Measurements from ENCODE around the gene DDIAS. TPM values are rescaled to one million over a fixed set of nuclear protein-coding genes. Genes with fewer than 3 reads are reported as not detected.

The DDIAS gene
- total RNA-seq, 1 donor = 5.6 TPM

GRCh38 chr11:82898241-82898640 is 3.3 kb upstream of the DDIAS start:
- TF ChIP-seq CTCF (IDR thresholded peaks at IDR 0.05; ENCODE audit: insufficient read depth, low read depth, low read length) = no peak
- no peak overlapping the region for H3K4me3 ChIP-seq (ENCODE audit: low read depth, low read length)
- no peak for DNase-seq (ENCODE audit: low read depth)

DNA sequence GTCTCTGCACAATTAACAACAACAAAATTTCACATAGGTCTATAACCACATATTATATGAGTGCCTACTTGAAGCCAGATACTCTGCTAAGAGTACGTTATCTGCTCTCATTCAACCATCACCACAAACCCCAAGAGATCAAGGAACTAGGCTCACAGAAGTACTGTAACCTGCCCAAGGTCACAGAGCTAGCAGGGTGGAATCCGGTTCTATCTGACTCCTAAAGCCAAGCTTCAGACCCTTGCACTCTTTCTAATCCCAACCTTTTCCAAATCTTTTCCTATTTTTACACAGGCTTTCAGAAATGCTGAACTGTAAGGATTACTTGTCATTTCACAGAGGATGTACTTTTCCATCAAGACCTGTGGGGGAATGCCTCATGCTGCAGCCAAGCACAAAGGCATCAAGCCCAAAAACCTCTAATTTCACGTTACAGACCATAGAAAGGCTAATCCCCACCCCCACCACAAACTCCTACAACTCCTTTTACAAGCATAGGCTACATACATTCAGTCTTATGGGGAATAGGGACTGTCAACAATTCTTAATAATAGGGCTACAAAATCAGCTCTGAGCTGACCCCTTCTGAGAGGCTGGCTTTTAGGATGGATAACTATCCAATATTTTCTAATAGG is 2.2 kb upstream of the DDIAS start:
- peak overlapping the region; percentile 75 for H3K4me3 ChIP-seq (ENCODE audit: low read depth, low read length)
- TF ChIP-seq CTCF (IDR thresholded peaks at IDR 0.05; ENCODE audit: insufficient read depth, low read depth, low read length) = no peak
- no peak for DNase-seq (ENCODE audit: low read depth)

GRCh38 chr11:82899957-82900276 is 1.6 kb upstream of the DDIAS start:
- peak overlapping the region; percentile 75 for H3K4me3 ChIP-seq (ENCODE audit: low read depth, low read length)
- TF ChIP-seq CTCF (IDR thresholded peaks at IDR 0.05; ENCODE audit: insufficient read depth, low read depth, low read length) = no peak
- no peak for DNase-seq (ENCODE audit: low read depth)

- no peak for TF ChIP-seq CTCF (IDR thresholded peaks at IDR 0.05; ENCODE audit: insufficient read depth, low read depth, low read length)
- peak; percentile 88 for DNase-seq (ENCODE audit: low read depth)
- H3K4me3 ChIP-seq (ENCODE audit: low read depth, low read length) = peak within 1 kb of the TSS; percentile 75
These were observed 1.0 kb upstream of the DDIAS start, which contains the start of gene PRCP for GRCh38 chr11:82900277-82901164. Gene PRCP, minus strand, starts transcription at chr11:82900430. Its CDS starts 28 bp downstream, at chr11:82900402.

GRCh38 chr11:82901922-82902485 is 468 bp downstream of the DDIAS start:
- peak overlapping the region; percentile 75 for H3K4me3 ChIP-seq (ENCODE audit: low read depth, low read length)
- TF ChIP-seq CTCF (IDR thresholded peaks at IDR 0.05; ENCODE audit: insufficient read depth, low read depth, low read length) = no peak
- no peak for DNase-seq (ENCODE audit: low read depth)

DNA sequence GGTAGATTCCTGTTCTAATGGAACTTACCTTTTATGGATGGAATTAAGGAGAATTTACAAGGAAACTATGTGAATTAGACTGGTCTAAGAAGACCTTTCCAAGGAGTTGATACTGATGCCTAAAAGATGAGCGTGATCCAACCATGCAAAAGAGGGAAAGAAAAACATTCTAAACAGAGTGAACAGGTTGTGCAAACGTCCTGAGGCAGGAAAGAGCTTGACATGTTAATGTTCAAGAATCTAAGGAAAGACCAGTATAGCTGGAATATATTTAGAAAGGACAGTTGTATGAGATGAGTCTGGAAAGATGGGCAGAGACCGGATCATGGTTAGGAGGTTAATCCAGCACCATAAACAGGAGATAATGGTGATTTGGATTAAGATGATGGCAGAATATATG is 1.3 kb downstream of the DDIAS start:
- TF ChIP-seq CTCF (IDR thresholded peaks at IDR 0.05; ENCODE audit: insufficient read depth, low read depth, low read length) = no peak
- no peak overlapping the region for H3K4me3 ChIP-seq (ENCODE audit: low read depth, low read length)
- no peak for DNase-seq (ENCODE audit: low read depth)

Measured in fibroblast of villous mesenchyme (primary cell).